A673 (cell line): ENCODE results near the gene C2orf66. TPM values are rescaled to one million over a fixed set of nuclear protein-coding genes. Genes with fewer than 3 reads are reported as not detected.
A peak's percentile ranks its signal among the peaks of the same experiment; 100 is the strongest.

Source experiments
- BruUV-seq: library from RNA; stranded (reverse); fragments of 400-500 nt; replicated peaks from 2 replicates; lab custom pipeline; 2021; lab: Mats Ljungman, UMichigan
- CTCF ChIA-PET: fragments of 300-600 bp; sonication (Branson Sonifier 250); formaldehyde crosslinking; loops from one replicate; lab custom pipeline; 2022; ENCODE audit warnings: antibody characterized with exemption; lab: Charles Lee
- POLR2A ChIA-PET: fragments of 300-600 bp; sonication (Branson Sonifier 250); formaldehyde crosslinking; loops from one replicate; lab custom pipeline; 2022; ENCODE audit warnings: antibody characterized with exemption; ENCODE audit not compliant: low non-redundant PET; lab: Charles Lee
- DNase-seq: peaks from one replicate; pipeline ENCODE4 v3.0.0-alpha.2; 2015; ENCODE audit warnings: low spot score
- H3K27ac ChIP-seq: fragments of 200-600 bp; sonication (generic); 2 replicates; pipeline ENCODE4 v1.5.1; 2016; ENCODE audit warnings: mixed run types, low read depth, mild to moderate bottlenecking, mixed read lengths, antibody characterized with exemption, low read length; ENCODE audit not compliant: poor library complexity, severe bottlenecking
- H3K27me3 ChIP-seq: fragments of 200-600 bp; sonication (generic); replicated peaks from 2 replicates; pipeline ENCODE4 v1.6.1; 2017; ENCODE audit warnings: mixed run types, low read depth, mild to moderate bottlenecking, mixed read lengths, antibody characterized with exemption, low read length; ENCODE audit not compliant: insufficient read depth, poor library complexity
- H3K36me3 ChIP-seq: fragments of 200-600 bp; sonication (generic); 2 replicates; pipeline ENCODE4 v1.6.1; 2016; ENCODE audit warnings: mixed run types, mild to moderate bottlenecking, mixed read lengths, antibody characterized with exemption, low read length; ENCODE audit not compliant: insufficient read depth, poor library complexity, severe bottlenecking
- H3K4me1 ChIP-seq: fragments of 200-600 bp; sonication (generic); 2 replicates; pipeline ENCODE4 v1.6.1; 2017; ENCODE audit warnings: mixed run types, mild to moderate bottlenecking, mixed read lengths, antibody characterized with exemption, low read length; ENCODE audit not compliant: insufficient read depth, poor library complexity, severe bottlenecking
- H3K4me3 ChIP-seq: fragments of 200-600 bp; sonication (generic); 2 replicates; pipeline ENCODE4 v1.5.1; 2016; ENCODE audit warnings: low read depth, mixed run types, mild to moderate bottlenecking, mixed read lengths, low read length; ENCODE audit not compliant: poor library complexity, severe bottlenecking
- H3K9me3 ChIP-seq: fragments of 200-600 bp; sonication (generic); 2 replicates; pipeline ENCODE4 v1.6.1; 2016; ENCODE audit warnings: mixed run types, low read depth, mild to moderate bottlenecking, mixed read lengths, antibody characterized with exemption, low read length; ENCODE audit not compliant: poor library complexity, severe bottlenecking
- CTCF ChIP-seq: fragments of 300-800, 200-600 bp; sonication (generic); conservative IDR thresholded peaks from 2 replicates; pipeline ENCODE4 v1.5.1; 2017; ENCODE audit warnings: low read depth, mild to moderate bottlenecking, antibody characterized with exemption, low read length, moderate library complexity, mixed read lengths
- EZH2 ChIP-seq: fragments of 200-600 bp; sonication (generic); IDR thresholded peaks from 2 replicates; pipeline ENCODE4 v1.6.1; 2017; ENCODE audit warnings: borderline replicate concordance, low read depth, mild to moderate bottlenecking, mixed read lengths, antibody characterized with exemption, low read length; ENCODE audit not compliant: poor library complexity, severe bottlenecking
- intact Hi-C: fragments of 100-400 bp; cut with micrococcal nuclease; formaldehyde crosslinking; loops from one replicate; pipeline ENCODE4 v1.10.0; 2022; ENCODE audit not compliant: unreplicated experiment
- total RNA-seq: library from RNA; stranded (reverse); gene quantifications from 2 replicates; pipeline ENCODE4 v1.2.3, GENCODE V29; 2021

C2orf66 gene
- total RNA-seq, 1 experiment from 2014 or later: 0.28 TPM

GRCh38 chr2:196798980-196799379 is 10.2 kb downstream of the C2orf66 start:
- intact Hi-C loops: no loop called here
- H3K9me3 ChIP-seq: no peaks in the 10 kb centered on the region
- DNase-seq: no peak
- CTCF ChIA-PET: interaction anchor here (0.8 kb wide), 1 partner anchor 370 kb away, joined by 3 read pairs; no protein-coding TSS in a partner anchor
- no peaks in the 10 kb centered on the region for H3K27me3 ChIP-seq
- H3K27ac ChIP-seq: peak overlapping the region; percentile 74
- peaks cover 5% of the 10 kb centered on the region for H3K4me1 ChIP-seq
- BruUV-seq: TSS peak; percentile 72
- peaks cover 28% of the 10 kb centered on the region for H3K36me3 ChIP-seq
- peak overlapping the region; percentile 77 for H3K4me3 ChIP-seq
- no peak for TF ChIP-seq CTCF
- no peak for TF ChIP-seq EZH2
- POLR2A ChIA-PET: no interaction called here

- CTCF ChIA-PET: no interaction called here
- no peak for TF ChIP-seq CTCF
- no peak for TF ChIP-seq EZH2
These were observed 16.3 kb downstream of the C2orf66 start for GRCh38 chr2:196792865-196793264.

GRCh38 chr2:196783431-196784094 is 25.6 kb downstream of the C2orf66 start:
- no peak overlapping the region for H3K27ac ChIP-seq
- H3K4me3 ChIP-seq: no peak overlapping the region
- H3K36me3 ChIP-seq: peaks cover 81% of the 10 kb centered on the region
- ChIA-PET CTCF (no interaction called here), POLR2A (no interaction called here)
- TF ChIP-seq CTCF: no peak
- no peak for TF ChIP-seq EZH2
- DNase-seq: no peak
- no peaks in the 10 kb centered on the region for H3K9me3 ChIP-seq
- BruUV-seq: no TSS peak
- H3K27me3 ChIP-seq: no peaks in the 10 kb centered on the region
- intact Hi-C loops: no loop called here
- H3K4me1 ChIP-seq: no peaks in the 10 kb centered on the region

More at GRCh38 chr2:196792865-196793264, 16.3 kb downstream of the C2orf66 start:
- peaks cover 5% of the 10 kb centered on the region for H3K4me1 ChIP-seq
- no peaks in the 10 kb centered on the region for H3K9me3 ChIP-seq
- intact Hi-C loops: no loop called here
- POLR2A ChIA-PET: no interaction called here
- peaks cover 77% of the 10 kb centered on the region for H3K36me3 ChIP-seq
- no peak for DNase-seq
- BruUV-seq: no TSS peak
- no peak overlapping the region for H3K4me3 ChIP-seq
- no peaks in the 10 kb centered on the region for H3K27me3 ChIP-seq
- no peak overlapping the region for H3K27ac ChIP-seq
